Skeletal muscle tissue (tissue), 4 donors: Measurements from ENCODE around the gene SRD5A1. TPM values are rescaled to one million over a fixed set of nuclear protein-coding genes. Genes with fewer than 3 reads are reported as not detected.

Experiments
- H3K27ac ChIP-seq: one replicate; pipeline ENCODE4 v1.7.0; 2013; ENCODE audit warnings: mild to moderate bottlenecking, low read depth, low read length, inconsistent platforms
- H3K27me3 ChIP-seq, 3 donors: one replicate each; pipeline ENCODE4 v1.7.0; 2013; ENCODE audit warnings: low read length in 3 of 3; ENCODE audit not compliant: control insufficient read depth in 3 of 3, insufficient read depth in 3 of 3
- H3K36me3 ChIP-seq, 3 donors: one replicate each; pipeline ENCODE4 v1.7.0; 2013; ENCODE audit warnings: low read length in 3 of 3; ENCODE audit not compliant: control insufficient read depth in 3 of 3, insufficient read depth in 3 of 3
- H3K4me1 ChIP-seq, 3 donors: one replicate each; pipeline ENCODE4 v1.7.0; 2013; ENCODE audit warnings: low read length in 3 of 3, mild to moderate bottlenecking in 3 of 3; ENCODE audit not compliant: control insufficient read depth in 3 of 3, insufficient read depth in 3 of 3
- H3K4me3 ChIP-seq, 3 donors: one replicate each; pipeline ENCODE4 v1.7.0; 2013; ENCODE audit warnings: low read length in 3 of 3
- H3K9ac ChIP-seq, 3 donors: one replicate each; pipeline ENCODE4 v1.7.0; 2013; ENCODE audit warnings: low read length in 3 of 3, mild to moderate bottlenecking in 3 of 3, moderate library complexity in 2 of 3, low read depth in 1 of 3
- H3K9me3 ChIP-seq, 3 donors: one replicate each; pipeline ENCODE4 v1.7.0; 2013; ENCODE audit warnings: low read length in 3 of 3; ENCODE audit not compliant: control insufficient read depth in 3 of 3
- total RNA-seq: library from RNA; depleted of rRNA; stranded (reverse); fragments of >200 nt; gene quantifications from one replicate; pipeline ENCODE4 v1.2.3, GENCODE V29; 2014
- donor health status: Osteomylitis.

The SRD5A1 gene
- total RNA-seq, 1 donor from 2014 or later: 4.2 TPM

DNA sequence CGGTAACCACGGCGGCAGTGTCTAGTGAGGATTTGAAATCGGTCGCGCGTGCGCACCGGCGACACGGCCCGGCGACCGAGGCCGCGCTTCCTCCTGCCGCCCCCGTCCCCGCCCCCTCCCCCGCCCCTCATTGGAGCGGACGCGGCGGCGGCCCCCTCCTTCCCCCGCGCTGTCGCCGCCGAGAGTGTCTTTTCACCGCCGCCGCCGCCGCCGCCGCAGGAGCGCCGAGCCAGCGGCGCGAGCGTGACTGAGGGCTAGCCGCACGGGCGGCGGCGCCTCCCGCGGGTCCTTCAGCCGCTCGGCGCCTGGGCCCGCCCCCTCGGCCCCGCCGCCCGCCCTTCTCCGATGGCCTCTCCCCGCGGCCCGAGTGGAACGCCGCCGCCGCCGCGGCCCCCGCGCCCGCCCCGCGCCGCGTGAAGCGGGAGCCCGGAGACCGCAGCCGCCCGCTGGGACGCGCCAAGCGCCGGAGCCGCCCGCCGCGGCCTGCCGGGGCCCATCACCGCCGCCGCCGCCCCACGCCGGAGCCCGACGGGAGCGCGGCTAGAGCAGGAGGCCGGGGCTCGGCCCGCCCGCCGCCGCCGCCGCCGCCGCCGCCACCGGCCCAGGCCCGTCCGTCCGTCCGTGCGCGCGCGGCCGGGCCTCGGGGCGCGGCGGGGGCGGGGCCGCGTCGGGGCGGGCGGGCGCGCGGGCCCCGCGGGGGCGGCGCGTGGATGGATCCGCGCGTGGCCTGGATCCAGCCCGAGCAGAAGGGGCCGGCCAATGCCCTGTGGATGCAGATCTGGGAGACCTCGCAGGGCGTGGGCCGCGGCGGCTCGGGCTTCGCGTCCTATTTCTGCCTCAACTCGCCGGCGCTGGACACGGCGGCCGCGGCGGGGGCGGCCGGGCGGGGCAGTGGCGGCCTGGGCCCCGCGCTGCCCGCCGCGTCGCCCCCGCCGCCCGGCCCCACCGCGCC lies 80.3 kb downstream of the SRD5A1 start, which contains the start of gene TENT4A:
Gene TENT4A (plus strand): TSS at position 159 of the 952 bp plus-strand sequence. CDS start 552 bp downstream, at position 711.
- peak within 1 kb of the TSS; percentile 94 for H3K27ac ChIP-seq
- H3K9me3 ChIP-seq: no peaks in the 10 kb centered on the region
- H3K4me1 ChIP-seq: peaks cover 43 to 47% (median 44%) of the 10 kb centered on the region in 3 donors

DNA sequence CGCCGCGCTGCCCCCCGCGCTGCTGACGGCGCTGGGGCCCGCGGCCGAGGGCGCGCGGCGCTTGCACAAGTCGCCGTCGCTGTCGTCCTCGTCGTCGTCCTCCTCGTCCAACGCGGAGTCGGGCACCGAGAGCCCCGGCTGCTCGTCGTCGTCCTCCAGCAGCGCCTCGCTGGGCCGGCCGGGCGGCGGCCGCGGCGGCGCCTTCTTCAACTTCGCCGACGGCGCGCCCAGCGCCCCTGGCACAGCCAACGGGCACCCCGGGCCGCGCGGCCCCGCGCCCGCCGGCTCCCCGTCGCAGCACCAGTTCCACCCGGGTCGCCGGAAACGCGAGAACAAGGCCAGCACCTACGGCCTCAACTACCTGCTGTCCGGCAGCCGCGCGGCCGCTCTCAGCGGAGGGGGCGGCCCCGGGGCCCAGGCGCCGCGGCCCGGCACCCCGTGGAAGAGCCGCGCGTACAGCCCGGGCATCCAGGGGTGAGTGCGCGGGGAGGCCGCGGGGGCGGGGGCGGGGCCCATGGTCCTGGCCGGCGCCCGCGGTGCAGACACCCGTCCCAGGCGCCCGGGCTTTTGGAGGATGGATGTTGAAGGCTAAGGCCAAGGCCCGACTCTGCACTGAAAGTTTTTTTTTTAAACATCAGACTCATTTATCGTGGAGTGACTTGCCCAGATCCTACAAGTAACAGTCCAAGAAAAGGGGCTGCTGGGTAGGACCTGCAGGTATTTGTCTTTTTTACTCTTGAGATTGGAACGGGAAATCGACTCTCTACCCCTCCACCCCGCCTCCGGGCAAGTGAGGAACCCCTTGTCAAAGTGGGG lies 81.2 kb downstream of the SRD5A1 start:
- H3K9ac ChIP-seq: peak overlapping the region; percentile 57 to 79 (median 68)
- no peak overlapping the region for H3K27ac ChIP-seq
- peak overlapping the region; percentile 70 to 79 (median 75) for H3K4me3 ChIP-seq
- no peaks in the 10 kb centered on the region for H3K27me3 ChIP-seq
- no peaks in the 10 kb centered on the region for H3K9me3 ChIP-seq
- peaks cover 44 to 54% (median 48%) of the 10 kb centered on the region in 3 donors for H3K4me1 ChIP-seq
- H3K36me3 ChIP-seq: peaks cover 0 to 3% (median 0%) of the 10 kb centered on the region in 3 donors

More for the DNA sequence above, 80.3 kb downstream of the SRD5A1 start, which contains the start of gene TENT4A:
- Histone ChIP-seq H3K27me3 (no peaks in the 10 kb centered on the region), H3K36me3 (peaks cover 0 to 3% (median 0%) of the 10 kb centered on the region in 3 donors), H3K9ac (peak within 1 kb of the TSS; percentile 86 to 94 (median 94)), H3K4me3 (peak within 1 kb of the TSS; percentile 78 to 88 (median 79))

DNA sequence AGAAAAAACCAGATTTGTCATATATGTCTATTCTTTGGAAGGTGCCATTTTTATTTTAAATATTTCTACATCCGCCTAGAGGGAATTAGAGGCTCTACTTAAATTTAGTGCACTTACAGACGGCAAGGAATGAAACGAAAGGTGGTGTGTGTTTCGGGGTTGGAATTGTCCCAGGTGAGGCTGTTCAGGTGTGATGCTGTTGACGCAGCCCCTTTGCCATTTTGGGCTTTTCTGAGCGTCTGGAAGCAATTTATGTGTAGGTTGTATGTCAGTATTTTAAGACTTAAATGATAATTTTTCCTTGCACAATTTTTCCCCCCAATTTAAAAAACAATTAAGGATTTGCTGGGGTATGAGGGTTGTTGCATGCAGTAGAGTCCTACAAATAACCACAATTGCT lies 82.0 kb downstream of the SRD5A1 start:
- Histone ChIP-seq H3K9ac (peak overlapping the region; percentile 57 to 79 (median 68)), H3K4me1 (peaks cover 49 to 62% (median 56%) of the 10 kb centered on the region in 3 donors), H3K4me3 (peak overlapping the region; percentile 70 to 79 (median 75)), H3K9me3 (no peaks in the 10 kb centered on the region), H3K27me3 (no peaks in the 10 kb centered on the region), H3K36me3 (peaks cover 0 to 3% (median 0%) of the 10 kb centered on the region in 3 donors), H3K27ac (no peak overlapping the region)

DNA sequence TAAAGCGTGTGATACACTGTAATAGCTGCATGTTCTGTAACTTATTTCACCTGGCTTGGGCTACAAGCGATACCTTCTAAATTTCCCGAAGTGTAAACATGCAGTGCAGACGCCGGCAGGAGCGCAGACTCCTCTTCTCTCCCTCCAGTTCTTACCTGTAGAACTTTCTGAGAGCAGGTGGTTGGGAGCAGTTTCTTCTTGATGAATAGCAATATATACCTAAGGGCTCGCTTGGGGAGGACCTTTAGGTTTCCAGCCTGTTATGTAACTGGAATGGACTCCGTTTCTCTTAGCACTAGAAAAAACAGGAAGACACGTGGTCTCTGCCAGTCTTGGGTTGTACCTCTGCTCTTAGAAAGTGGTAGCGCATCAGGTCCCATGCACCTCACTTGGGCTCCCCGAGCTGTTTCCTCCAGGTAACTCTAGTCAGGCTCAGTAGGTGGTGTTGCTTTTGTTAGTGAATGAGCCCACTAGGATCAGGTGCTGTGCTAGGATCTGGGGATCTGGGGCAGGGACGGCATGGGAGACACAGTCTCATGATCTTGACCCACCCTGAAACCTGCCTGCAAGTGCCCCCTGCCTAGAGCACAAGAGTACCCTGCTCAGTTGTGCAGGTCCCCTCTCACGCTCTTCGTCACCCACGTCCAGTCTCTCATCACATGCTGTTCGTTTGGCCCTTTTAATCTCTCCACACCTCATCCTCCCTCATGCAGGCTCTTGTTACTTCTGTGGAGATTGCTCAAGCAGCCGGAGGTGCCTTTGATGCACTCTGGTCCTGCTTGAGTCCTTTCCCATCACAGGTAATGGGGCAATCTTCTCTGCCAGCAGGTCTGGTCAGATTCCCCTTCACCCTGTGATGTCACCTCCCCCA lies 82.8 kb downstream of the SRD5A1 start:
- Histone ChIP-seq H3K9ac (peak overlapping the region; percentile 65 to 79 (median 68)), H3K36me3 (peaks cover 0 to 3% (median 0%) of the 10 kb centered on the region in 3 donors), H3K4me3 (peak overlapping the region; percentile 60 to 79 (median 70)), H3K27me3 (no peaks in the 10 kb centered on the region), H3K9me3 (no peaks in the 10 kb centered on the region), H3K4me1 (peaks cover 55 to 67% (median 61%) of the 10 kb centered on the region in 3 donors), H3K27ac (peak overlapping the region; percentile 20)

DNA sequence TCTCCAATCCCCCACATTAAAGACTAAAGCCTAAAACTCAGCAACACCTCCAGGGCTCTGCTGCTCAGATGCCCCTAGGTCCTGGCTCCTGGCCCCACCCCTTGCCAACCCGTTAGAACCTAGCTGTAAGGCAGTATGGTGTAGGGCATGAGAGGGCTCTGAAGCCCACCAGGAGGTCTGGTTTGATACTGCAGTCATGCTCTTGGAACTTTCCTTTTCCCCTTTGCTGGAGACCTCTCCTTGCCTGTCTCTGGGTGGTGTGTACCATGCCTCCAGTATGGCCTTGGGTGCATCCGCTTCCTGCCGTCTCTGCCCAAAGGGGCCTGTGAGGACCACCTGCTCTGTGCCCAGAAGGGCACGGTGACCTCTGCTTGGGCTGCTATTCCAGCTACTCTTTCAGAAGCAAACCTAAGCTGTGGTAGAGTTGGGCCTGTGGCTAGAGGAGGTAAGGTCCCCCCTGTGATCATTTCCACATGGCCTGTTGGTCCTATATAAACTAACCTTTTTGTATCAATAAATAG lies 83.4 kb downstream of the SRD5A1 start:
- H3K27ac ChIP-seq: peak overlapping the region; percentile 20
- peaks cover 60 to 71% (median 67%) of the 10 kb centered on the region in 3 donors for H3K4me1 ChIP-seq

DNA sequence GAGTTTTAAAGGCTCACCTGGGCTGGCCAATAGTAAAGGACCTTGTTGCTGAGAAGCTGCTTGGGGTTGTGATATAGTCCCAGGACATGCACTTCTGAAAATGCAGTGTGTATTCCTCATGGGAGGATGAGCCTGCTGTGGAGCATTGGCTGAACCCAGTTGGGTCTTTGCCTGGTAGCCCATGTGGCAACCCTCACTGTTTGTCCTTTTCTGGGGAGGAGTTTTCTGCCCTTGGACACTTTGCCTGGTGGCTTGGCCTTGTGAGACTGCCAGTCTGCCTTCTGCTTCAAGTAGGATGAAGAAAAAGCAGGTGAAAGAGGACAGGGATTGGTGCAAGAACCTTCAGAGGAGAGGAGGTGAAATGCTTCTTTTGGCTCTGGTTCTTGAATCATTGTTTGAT lies 84.0 kb downstream of the SRD5A1 start:
- no peaks in the 10 kb centered on the region for H3K9me3 ChIP-seq
- H3K27ac ChIP-seq: no peak overlapping the region
- H3K4me1 ChIP-seq: peaks cover 60 to 71% (median 68%) of the 10 kb centered on the region in 3 donors
- peak overlapping the region in 1 of 3 donors; percentile 29 for H3K4me3 ChIP-seq
- H3K27me3 ChIP-seq: no peaks in the 10 kb centered on the region
- H3K36me3 ChIP-seq: peaks cover 0 to 3% (median 0%) of the 10 kb centered on the region in 3 donors
- peak overlapping the region in 1 of 3 donors; percentile 50 for H3K9ac ChIP-seq

More for the DNA sequence above, 83.4 kb downstream of the SRD5A1 start:
- H3K36me3 ChIP-seq: peaks cover 0 to 3% (median 0%) of the 10 kb centered on the region in 3 donors
- peak overlapping the region; percentile 34 to 65 (median 50) for H3K9ac ChIP-seq
- H3K4me3 ChIP-seq: peak overlapping the region; percentile 41 to 70 (median 60)
- H3K9me3 ChIP-seq: no peaks in the 10 kb centered on the region
- H3K27me3 ChIP-seq: no peaks in the 10 kb centered on the region

DNA sequence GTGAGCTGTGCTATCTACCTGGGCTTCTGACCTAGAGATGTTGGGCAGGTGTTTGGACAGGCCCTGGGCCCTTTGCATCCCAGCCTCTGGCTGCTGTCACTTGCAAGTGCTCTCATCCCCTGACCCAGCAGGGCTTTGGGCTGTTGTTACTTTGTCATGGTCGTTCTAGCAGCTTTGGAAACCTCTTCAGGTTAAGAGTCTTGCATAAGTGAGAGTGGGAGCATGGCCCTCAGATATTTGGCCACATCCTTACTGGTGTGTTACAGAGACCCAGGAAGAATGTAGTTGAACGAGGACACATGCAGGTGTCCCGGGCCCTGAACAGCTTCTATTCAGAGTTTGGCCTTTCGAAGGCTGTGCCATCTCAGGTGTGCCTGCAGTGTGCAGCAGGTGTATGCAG lies 84.4 kb downstream of the SRD5A1 start:
- no peaks in the 10 kb centered on the region for H3K27me3 ChIP-seq
- peaks cover 63 to 72% (median 71%) of the 10 kb centered on the region in 3 donors for H3K4me1 ChIP-seq
- H3K36me3 ChIP-seq: peaks cover 0 to 3% (median 0%) of the 10 kb centered on the region in 3 donors
- peak overlapping the region in 1 of 3 donors; percentile 47 for H3K9ac ChIP-seq
- H3K9me3 ChIP-seq: no peaks in the 10 kb centered on the region
- H3K27ac ChIP-seq: no peak overlapping the region
- peak overlapping the region in 1 of 3 donors; percentile 22 for H3K4me3 ChIP-seq

DNA sequence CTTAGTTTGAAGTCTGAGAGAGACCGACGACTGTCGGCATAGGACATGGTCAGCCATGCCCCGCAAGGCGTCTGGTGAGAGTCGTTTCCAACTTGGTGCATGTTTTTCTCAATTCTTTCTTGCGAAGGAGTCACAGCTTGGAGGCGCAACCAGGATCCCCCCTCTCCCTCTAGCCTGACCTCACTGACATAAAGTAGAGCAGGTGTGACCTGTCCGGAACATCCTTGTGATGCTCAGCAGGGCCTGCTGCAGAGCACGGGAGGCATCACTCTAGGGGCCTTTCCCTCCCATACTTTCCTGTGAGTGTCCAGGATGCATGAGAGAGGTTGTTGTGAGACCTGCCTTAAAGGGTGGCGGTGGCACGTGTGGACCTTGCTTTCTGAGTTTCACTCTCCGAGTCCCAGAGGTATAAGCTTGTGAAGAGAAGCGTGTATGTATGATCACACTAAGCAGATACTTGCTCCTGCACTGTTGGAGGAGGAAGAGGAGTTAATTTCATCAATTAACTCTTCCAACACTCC lies 85.0 kb downstream of the SRD5A1 start:
- no peak overlapping the region for H3K27ac ChIP-seq
- peaks cover 0 to 3% (median 0%) of the 10 kb centered on the region in 3 donors for H3K36me3 ChIP-seq
- peak overlapping the region in 1 of 3 donors; percentile 47 for H3K9ac ChIP-seq
- peaks cover 68 to 77% (median 77%) of the 10 kb centered on the region in 3 donors for H3K4me1 ChIP-seq
- no peaks in the 10 kb centered on the region for H3K27me3 ChIP-seq
- H3K4me3 ChIP-seq: no peak overlapping the region
- H3K9me3 ChIP-seq: no peaks in the 10 kb centered on the region
